K562 (cell line): ENCODE data around the gene UTRN. TPM values are rescaled to one million over a fixed set of nuclear protein-coding genes. Genes with fewer than 3 reads are reported as not detected.

Experiments used
- AFF4 ChIP-seq: sonication (generic); formaldehyde crosslinking; IDR thresholded peaks from 2 replicates; pipeline ENCODE4 v1.8.0; 2023; ENCODE audit warnings: mild to moderate bottlenecking, missing genetic modification reagents
- C11orf30 ChIP-seq: fragments of 450-650 bp; IDR thresholded peaks from 2 replicates; pipeline ENCODE4 v1.6.1; 2016; ENCODE audit warnings: low read depth, mild to moderate bottlenecking
- HNRNPL ChIP-seq: fragments of 200-400 bp; formaldehyde crosslinking; IDR thresholded peaks from 2 replicates; pipeline ENCODE4 v1.6.1; 2017; ENCODE audit warnings: low read depth, mild to moderate bottlenecking, low read length
- MEIS2 ChIP-seq: fragments of 450-650 bp; IDR thresholded peaks from 2 replicates; pipeline ENCODE4 v1.6.1; 2014; ENCODE audit warnings: mild to moderate bottlenecking; ENCODE audit not compliant: partially characterized antibody
- MTA1 ChIP-seq: fragments of 450-650 bp; IDR thresholded peaks from 2 replicates; pipeline ENCODE4 v1.6.1; 2017; ENCODE audit warnings: borderline replicate concordance
- NR2C1 ChIP-seq, 2 experiments: fragments of 450-650 bp; IDR thresholded peaks; 2 replicates each; pipeline ENCODE4 v1.6.1; 2017; ENCODE audit warnings: mild to moderate bottlenecking in 2 of 2, antibody characterized with exemption in 1 of 2, inconsistent platforms in 1 of 2, missing compliant biosample characterization in 1 of 2, missing genetic modification characterization in 1 of 2
- NR2C2 ChIP-seq, 2 experiments: fragments of 200-800 bp in 1 of 2; sonication (Bioruptor generic) in 1 of 2; sonication (generic) in 1 of 2; formaldehyde crosslinking in 1 of 2; IDR thresholded peaks; 2 replicates each; pipeline versions ENCODE4 v1.6.1 to v1.8.0; 2016 to 2022; ENCODE audit warnings: mild to moderate bottlenecking in 1 of 2, missing compliant biosample characterization in 1 of 2, missing genetic modification characterization in 1 of 2, missing genetic modification reagents in 1 of 2
- SETDB1 ChIP-seq: IDR thresholded peaks from one replicate; pipeline ENCODE4 v1.6.1; 2012; ENCODE audit warnings: low read length, control low read depth, inconsistent platforms
- USF1 ChIP-seq: sonication (generic); formaldehyde crosslinking; IDR thresholded peaks from 2 replicates; pipeline ENCODE4 v1.9.0; 2022; ENCODE audit warnings: mild to moderate bottlenecking, missing genetic modification reagents
- ZKSCAN1 ChIP-seq: fragments of 150-350 bp; IDR thresholded peaks from 2 replicates; pipeline ENCODE4 v1.6.1; 2016; ENCODE audit warnings: low read depth, low read length
- polyA plus RNA-seq, 8 experiments: library from polyadenylated mRNA; depleted of rRNA in 4 of 8; stranded (reverse) in 5 of 8; unstranded in 3 of 8; fragments of >200 nt; fragmentation: Nextera tagmentation in 2 of 8; fragmentation: Illumina TruSeq in 1 of 8; extraction: Ambion mirVana in 2 of 8; extraction: Trizol in 1 of 8; gene quantifications; 2 replicates each; pipeline versions ENCODE4 v1.2.1 to v1.2.3, GENCODE V29; 2011 to 2014; ENCODE audit warnings: inconsistent platforms in 1 of 8, missing spikeins in 1 of 8
- total RNA-seq, 7 experiments: library from RNA; depleted of rRNA in 6 of 7; stranded (reverse); fragments of >200 nt in 6 of 7; fragmentation: Illumina TruSeq in 2 of 7; extraction: Trizol in 2 of 7; gene quantifications; 2 replicates each; pipeline versions ENCODE4 v1.2.1 to v1.2.3, GENCODE V29; 2011 to 2021; ENCODE audit warnings: low replicate concordance in 1 of 7
- TF ChIP-seq, protein P1 (sequence below), 2 experiments: fragments of 200-800 bp in 1 of 2; sonication (Bioruptor generic) in 1 of 2; sonication (generic) in 1 of 2; formaldehyde crosslinking in 1 of 2; IDR thresholded peaks in 1 of 2; conservative IDR thresholded peaks in 1 of 2; 2 replicates each; pipeline versions ENCODE4 v1.5.0 to v1.6.1; 2016 to 2020; ENCODE audit warnings: missing compliant biosample characterization in 1 of 2, missing genetic modification characterization in 1 of 2, missing genetic modification reagents in 1 of 2
- TF ChIP-seq, protein P2 (sequence below): fragments of 250-450 bp; sonication (Bioruptor Pico); IDR thresholded peaks from 2 replicates; pipeline ENCODE4 v1.4.0; 2020

Gene UTRN
- total and polyA plus RNA-seq, 9 of the 15 experiments (the other 6 are each of a cell fraction or from before 2014, with no cell fraction given): 0.94 to 22.4 (median 10.0) TPM

DNA sequence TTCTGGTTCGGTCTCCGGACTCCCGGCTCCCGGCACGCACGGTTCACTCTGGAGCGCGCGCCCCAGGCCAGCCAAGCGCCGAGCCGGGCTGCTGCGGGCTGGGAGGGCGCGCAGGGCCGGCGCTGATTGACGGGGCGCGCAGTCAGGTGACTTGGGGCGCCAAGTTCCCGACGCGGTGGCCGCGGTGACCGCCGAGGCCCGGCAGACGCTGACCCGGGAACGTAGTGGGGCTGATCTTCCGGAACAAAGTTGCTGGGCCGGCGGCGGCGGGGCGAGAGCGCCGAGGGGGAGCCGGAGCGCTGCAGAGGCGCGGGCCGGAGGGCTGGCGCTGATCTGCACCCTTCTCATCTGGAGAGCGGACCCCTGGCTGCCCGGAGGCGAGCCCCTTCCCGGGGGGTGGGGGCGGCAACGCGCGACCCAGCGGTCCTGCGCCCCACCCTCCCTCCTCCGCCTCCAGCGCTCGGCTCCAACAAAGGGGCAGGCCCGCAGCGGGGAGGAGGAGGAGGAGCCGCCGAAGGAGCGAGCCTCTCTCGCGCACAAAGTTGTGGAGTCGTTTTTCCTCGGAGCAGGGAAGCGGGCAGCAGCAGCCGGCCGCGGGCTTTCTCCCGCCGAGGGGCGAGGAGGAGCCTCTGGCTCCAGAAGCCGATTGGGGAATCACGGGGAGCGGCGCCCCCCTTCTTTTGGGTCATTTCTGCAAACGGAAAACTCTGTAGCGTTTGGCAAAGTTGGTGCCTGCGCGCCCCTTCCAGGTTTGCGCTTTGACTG is at the start of gene UTRN (continued):
- TF ChIP-seq, protein P1, sequence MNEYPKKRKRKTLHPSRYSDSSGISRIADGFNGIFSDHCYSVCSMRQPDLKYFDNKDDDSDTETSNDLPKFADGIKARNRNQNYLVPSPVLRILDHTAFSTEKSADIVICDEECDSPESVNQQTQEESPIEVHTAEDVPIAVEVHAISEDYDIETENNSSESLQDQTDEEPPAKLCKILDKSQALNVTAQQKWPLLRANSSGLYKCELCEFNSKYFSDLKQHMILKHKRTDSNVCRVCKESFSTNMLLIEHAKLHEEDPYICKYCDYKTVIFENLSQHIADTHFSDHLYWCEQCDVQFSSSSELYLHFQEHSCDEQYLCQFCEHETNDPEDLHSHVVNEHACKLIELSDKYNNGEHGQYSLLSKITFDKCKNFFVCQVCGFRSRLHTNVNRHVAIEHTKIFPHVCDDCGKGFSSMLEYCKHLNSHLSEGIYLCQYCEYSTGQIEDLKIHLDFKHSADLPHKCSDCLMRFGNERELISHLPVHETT (CRISPR knock-in tag; conservative IDR thresholded peaks at IDR 0.05 in 1 of 2, IDR thresholded peaks at IDR 0.05 in 1 of 2): no peak
- TF ChIP-seq NR2C1 (IDR thresholded peaks at IDR 0.05) (no peak), NR2C1 (tag; IDR thresholded peaks at IDR 0.05) (no peak), MTA1 (no peak), C11orf30 (no peak), MEIS2 (peak; percentile 43), USF1 (CRISPR knock-in tag) (peak; percentile 59), NR2C2 (CRISPR knock-in tag; IDR thresholded peaks at IDR 0.05) (0 out of 2 replicates have a peak, but pooled peaks have one; percentile 31), NR2C2 (tag; IDR thresholded peaks at IDR 0.05) (peak; percentile 45; the same call in 1 of the 2 replicates), AFF4 (no peak), SETDB1 (no peak), ZKSCAN1 (peak; percentile 77), HNRNPL (no peak)
- TF ChIP-seq, protein P2, sequence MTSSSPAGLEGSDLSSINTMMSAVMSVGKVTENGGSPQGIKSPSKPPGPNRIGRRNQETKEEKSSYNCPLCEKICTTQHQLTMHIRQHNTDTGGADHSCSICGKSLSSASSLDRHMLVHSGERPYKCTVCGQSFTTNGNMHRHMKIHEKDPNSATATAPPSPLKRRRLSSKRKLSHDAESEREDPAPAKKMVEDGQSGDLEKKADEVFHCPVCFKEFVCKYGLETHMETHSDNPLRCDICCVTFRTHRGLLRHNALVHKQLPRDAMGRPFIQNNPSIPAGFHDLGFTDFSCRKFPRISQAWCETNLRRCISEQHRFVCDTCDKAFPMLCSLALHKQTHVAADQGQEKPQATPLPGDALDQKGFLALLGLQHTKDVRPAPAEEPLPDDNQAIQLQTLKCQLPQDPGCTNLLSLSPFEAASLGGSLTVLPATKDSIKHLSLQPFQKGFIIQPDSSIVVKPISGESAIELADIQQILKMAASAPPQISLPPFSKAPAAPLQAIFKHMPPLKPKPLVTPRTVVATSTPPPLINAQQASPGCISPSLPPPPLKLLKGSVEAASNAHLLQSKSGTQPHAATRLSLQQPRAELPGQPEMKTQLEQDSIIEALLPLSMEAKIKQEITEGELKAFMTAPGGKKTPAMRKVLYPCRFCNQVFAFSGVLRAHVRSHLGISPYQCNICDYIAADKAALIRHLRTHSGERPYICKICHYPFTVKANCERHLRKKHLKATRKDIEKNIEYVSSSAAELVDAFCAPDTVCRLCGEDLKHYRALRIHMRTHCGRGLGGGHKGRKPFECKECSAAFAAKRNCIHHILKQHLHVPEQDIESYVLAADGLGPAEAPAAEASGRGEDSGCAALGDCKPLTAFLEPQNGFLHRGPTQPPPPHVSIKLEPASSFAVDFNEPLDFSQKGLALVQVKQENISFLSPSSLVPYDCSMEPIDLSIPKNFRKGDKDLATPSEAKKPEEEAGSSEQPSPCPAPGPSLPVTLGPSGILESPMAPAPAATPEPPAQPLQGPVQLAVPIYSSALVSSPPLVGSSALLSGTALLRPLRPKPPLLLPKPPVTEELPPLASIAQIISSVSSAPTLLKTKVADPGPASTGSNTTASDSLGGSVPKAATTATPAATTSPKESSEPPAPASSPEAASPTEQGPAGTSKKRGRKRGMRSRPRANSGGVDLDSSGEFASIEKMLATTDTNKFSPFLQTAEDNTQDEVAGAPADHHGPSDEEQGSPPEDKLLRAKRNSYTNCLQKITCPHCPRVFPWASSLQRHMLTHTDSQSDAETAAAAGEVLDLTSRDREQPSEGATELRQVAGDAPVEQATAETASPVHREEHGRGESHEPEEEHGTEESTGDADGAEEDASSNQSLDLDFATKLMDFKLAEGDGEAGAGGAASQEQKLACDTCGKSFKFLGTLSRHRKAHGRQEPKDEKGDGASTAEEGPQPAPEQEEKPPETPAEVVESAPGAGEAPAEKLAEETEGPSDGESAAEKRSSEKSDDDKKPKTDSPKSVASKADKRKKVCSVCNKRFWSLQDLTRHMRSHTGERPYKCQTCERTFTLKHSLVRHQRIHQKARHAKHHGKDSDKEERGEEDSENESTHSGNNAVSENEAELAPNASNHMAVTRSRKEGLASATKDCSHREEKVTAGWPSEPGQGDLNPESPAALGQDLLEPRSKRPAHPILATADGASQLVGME (CRISPR knock-in tag): no peak
